GM18873 (cell line): ENCODE results near the gene CDK5R2.

ENCODE experiments used
- ATAC-seq: cut with Tn5 transposase; IDR thresholded peaks from one replicate; pipeline ENCODE4 v1.9.1; 2021; ENCODE audit warnings: mild to moderate bottlenecking, moderate library complexity, moderate number of reproducible peaks; ENCODE audit not compliant: unreplicated experiment, low FRiP score

CDK5R2 gene

DNA sequence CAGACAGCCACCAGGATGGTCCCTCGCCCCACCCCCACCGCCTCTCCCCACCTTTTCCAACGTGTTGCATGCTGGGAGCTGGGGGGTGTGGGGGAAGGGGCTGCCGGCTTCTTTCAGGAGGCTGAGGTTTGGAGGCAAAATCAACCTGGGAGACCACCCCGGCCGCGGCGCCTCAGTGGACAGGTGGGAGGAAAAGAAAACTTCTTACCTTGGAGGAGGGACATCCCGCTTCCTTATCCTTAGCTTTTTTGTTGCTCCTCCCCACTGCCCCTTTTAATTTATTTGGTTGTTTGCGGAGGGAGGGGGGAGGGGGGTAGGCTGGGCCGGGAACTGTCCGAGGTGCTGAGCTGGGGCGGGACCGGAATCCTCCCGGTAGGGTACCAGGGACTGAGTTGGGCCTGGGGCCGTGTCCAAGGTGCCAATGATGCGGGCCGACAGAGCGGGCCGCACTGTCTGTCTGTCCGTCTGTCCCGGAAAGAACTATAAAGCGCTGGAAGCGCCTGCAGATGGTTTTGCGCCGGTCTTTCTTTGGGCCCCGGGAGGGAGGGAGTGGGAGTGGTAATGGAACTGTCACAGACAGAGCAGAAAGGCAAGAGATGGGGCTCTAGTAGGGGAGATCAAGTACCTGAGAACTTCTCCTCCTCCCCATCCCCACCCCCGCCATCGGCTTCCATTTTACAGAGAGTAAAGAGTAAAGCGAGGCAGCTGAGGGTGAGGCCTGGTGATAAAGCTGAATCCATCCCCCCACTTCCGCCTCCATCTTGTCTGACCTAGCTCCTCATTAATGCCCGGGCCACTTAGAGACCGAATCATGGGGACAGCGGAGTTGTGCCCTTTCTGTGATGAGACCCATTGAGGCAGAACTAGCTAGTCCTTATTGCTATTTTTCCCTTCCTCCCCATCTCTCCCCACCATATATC lies 2.4 kb downstream of the CDK5R2 start:
- no peak for ATAC-seq

DNA sequence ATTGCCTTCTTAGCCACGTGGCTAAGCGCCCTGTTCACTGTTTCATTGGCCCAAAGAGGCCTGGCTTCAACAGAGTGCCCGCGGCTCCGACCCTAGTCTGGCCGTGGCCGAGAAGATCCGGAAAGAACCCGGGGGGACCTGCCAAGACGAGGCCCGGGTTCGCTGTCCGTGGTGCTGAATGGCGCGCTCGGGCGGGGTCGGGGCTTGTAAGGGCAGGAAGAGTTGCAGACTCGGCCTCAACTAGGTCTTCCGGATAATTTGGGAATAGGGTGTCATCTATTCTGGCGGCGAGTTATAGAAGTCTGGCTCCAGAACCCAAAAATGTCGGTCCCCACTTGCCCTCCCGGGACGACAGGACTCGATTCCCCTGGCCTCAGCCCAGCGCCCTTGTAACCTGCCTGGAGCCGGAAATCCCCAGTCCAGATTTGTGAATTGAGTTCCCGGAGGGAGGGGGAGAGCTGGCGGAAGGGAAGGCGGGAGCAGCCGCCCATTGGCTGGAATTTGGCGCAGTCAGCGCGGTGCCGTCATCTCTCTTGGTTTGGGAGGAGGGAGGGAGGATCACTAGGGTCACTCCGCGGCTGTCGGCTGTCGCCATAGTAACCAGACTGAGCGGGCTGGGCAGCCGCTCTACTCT lies 3.5 kb downstream of the CDK5R2 start:
- ATAC-seq, result no peak

DNA sequence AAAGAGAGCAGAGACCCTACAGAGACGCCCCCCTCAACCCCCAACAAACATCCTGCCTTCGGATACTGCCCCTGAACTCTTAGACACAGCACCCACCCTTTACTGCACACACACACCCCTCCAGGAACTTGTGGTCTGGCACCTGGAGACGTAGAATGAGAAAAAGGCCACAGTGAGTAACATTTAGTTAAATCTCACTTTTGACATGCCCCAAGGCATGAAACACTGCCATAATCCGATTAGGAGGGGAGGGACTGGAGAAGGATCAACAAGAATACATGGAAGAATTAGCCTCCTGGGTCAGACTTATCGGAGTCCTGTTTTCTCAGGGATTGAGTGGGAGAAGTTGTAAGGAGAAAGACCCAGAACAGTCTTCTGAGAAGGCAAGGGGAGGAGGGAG lies 4.1 kb downstream of the CDK5R2 start:
- no peak for ATAC-seq

DNA sequence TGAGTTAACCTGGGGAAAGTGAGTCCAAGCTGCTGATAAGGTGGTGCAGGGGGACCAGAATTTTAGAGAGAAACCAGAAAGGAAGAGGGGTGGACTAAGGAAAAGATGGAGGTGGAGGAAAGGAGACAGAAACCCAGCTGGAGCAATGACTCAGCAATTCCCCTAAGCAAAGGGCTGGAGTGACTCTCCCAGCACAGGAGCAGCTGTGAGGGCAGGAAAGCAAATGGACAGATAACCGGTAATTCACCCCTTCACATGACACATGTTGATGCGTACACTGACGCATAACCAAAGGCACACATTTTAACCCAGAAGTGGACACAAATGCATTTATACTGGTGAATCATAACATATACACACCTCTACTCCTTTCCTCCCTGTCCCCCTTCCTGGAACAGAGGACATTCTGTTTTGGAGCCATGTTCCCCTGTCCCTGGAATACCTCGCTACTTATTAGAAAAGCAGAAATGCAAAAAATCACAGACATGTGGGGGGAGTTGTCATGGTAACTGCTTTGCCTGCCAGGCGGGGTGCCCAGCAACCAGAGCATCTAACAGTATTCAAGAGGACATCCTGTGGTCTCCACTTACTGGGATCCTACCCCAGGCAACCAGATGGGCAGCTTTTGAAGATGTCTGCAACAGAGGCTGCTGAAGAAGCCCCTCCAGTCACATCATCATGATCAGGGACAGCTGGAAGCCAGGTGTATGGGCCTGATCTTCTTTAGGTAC lies 4.7 kb downstream of the CDK5R2 start:
- no peak for ATAC-seq

DNA sequence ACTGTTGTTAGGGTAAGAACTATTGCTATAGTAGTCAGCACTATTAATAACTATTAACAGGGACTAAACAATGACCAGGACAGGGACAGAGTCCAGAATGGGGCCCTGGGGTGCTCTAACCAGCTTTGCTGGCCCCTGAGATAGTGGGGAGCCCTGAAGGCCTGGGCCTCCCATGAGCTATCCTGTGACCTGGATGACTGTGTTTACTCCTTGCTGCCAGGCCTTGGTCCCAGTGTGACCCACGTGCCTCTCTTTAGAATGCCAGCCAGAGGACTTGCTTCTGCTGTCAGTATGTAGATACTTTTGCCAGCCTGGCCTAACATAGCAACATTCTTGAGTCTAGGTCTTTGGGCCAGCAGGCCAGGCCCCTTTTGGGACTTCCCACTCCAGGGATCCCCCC lies 11.4 kb downstream of the CDK5R2 start:
- ATAC-seq, result no peak

DNA sequence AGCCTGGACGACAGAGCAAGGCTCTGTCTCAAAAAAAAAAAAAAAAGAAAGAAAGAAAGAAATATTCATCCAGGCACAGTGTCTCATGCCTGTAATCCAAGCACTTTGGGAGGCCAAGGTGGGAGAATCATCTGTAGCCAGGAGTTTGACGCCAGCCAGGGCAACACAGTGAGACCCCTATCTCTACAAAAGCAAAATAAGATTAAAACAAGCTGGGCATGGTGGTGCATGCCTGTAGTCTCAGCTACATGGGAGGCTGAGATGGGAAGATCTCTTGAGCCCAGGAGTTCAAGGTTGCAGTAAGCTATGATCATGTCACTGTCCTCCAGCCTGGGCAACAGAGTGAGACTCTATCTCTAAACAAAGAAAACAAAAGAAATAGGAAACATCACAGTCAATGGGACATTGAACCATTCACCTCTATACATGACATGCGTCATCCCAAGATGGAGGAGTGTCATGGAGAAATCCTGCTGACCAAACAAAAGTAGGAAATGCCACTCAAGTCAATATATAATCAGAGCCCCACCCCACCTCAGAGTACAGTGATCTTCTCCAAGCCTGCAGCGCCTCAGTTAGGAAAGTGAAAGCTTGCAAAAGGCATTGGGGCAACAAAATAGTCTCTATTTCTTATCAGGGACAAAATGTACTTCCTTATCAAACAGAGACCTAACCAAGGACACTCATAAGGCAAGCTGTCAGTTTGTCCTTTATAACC lies 15.8 kb downstream of the CDK5R2 start:
- ATAC-seq, result no peak

DNA sequence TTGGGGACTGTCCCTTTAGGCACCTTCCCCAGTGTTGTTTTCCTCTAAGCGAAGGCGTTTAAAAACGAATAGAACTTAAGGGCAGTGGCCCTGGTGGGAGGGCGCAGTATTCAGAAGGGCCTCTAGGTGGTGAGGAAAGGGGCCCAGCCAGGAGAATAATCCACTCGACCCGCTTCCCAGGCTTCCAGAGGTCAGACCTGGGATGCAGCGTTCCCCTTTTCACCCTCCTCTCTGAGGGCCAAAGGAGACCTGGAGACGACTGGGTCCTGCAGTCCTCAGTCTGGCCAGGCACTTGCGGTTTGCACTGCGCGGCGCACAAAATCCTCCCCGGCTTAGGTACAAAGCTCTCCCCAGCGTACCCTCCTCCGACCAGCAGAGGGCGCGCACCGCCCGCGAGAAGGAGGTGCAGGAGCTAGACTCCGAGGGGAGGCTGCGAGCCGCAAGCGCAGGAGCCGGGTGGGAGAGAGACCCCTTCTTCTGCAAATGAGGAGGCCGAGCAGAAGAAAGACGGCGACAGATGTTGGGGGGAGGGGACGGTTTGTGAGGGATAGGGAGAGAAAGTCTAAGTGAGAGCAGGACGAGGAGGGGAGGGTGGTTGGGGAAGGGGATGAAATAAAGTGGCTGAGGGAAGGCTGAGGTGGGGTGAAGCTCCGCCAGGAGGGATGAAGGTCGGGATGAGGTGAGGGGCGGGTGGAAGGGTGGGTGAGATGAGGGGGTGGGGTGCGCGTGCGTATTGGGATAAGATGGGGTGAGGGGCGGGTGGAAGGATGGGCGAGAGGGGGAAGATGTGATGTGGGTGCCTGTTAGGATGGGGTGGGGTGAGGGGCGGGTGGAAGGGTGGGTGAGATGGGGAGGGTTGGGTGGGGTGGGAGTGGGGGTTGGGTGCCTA lies 20.6 kb downstream of the CDK5R2 start:
- ATAC-seq, result peak; percentile 71

DNA sequence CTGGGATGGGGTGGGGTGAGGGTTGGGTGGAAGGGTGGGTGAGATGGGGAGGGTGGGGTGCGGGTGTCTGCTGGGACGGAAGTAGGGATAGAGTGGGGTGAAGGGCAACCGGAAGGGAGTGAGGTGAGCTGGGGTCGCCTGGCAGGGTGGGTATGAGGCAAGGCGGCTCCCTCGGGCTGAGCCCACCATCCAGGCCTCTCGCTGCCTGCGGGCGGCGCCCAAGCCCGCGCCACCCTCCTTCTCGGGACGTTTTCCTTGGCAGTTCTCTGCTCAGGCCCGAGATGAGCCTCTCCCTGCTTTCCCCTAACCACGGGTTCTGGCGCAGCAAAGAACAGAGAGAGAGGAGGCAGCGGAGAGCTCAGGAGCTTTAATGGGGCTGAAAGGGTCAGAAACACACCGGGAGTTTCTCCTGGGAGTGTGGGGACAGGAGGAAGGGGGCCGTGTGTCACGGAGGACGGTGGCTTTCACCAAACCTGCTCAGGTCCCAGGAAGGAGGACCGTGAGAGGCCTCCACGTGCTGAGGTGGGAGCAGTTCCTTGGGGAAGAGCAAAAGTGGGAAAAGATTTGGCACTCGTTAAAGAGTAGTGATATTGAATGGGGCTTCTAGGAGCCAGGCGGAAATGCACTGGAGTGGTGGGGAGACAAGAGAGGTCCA lies 21.4 kb downstream of the CDK5R2 start:
- no peak for ATAC-seq

DNA sequence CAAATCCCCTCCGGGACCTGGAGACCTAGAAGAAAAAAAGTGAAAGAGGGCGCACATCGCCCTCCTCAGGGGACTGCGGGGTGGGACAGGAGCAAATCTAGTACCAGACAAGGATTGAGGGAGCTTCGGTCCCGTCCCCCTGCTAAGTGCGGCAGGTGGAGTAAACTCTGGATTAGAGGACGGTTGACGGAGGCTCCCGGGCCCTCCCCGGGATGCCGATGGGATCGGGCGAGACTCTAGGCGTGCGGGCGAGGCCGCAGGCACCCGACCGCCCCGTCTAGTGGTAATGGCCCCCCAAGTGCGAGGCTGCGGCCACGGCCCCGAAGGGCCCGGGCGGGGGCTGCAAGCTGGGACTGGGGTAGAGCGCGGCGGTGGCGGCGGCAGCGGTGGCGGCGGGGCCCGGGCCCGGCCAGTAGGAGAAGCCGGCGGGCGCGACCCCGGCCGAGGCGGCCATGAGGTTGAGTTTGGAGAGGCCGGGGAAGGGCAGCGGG lies 22.0 kb downstream of the CDK5R2 start:
- ATAC-seq, result no peak

DNA sequence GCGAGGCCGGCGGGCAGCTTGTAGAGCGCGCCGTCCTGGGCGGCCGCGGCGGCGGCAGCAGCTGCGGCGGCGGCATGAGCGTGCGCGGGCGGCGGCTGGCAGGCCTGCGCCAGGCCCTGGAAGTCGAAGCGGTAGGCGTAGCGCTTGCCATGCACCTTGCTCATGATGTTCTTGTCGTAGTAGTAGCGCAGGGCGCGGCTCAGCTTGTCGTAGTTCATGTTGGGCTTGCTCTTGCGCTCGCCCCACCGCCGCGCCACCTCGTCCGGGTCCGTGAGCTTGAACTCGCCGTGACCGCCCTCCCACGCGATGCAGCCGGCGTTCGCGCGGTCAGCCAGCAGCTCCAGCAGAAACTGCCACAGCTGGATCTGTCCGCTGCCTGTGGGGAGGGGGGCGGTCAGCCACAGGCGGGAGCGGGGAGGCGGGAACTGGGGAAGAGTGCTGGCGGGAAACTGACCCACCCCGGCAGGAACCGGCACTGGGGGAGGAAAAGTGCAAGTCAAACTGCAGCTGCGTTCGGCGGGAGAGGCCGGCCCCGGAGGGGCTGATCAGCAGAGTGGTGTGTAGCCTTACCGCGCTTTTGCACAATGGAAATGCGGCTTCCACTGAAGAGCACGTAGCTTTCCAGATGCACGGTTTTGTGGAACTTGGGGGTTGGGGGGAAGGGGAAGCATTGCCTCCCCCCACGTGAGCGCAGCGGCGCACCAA lies 22.6 kb downstream of the CDK5R2 start:
- no peak for ATAC-seq

DNA sequence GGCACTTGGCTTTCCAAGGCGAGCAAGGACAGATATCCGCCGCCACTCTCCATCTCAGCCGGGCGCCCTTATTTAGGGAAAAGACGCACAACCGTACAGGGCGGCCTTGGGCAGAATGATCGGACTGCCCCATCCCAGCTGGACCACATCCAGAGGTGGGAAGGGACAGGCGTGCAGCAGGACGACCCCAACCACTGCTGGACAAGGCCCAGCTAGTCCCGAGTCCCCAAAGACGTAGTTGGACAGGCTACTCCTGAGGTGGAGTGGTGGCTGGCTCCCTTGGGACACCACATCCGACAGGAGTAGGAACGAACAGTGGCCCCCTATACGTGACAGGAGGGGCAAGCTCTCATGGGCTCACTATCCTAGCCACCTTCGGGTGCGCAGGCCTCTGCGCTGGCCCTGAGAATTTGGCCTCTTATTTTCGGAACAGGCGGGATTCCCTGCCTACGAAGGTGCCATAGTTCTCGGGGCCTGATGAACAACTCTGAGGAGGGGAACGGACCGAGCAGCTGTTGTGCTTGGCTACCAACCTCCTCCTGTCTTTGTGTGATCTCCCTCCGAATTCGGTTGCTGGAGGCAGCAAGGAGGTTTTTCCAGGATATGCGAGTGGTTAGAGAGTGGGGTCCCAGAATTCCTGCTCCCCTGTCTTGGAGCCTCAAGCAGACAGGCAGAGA lies 23.3 kb downstream of the CDK5R2 start:
- no peak for ATAC-seq

DNA sequence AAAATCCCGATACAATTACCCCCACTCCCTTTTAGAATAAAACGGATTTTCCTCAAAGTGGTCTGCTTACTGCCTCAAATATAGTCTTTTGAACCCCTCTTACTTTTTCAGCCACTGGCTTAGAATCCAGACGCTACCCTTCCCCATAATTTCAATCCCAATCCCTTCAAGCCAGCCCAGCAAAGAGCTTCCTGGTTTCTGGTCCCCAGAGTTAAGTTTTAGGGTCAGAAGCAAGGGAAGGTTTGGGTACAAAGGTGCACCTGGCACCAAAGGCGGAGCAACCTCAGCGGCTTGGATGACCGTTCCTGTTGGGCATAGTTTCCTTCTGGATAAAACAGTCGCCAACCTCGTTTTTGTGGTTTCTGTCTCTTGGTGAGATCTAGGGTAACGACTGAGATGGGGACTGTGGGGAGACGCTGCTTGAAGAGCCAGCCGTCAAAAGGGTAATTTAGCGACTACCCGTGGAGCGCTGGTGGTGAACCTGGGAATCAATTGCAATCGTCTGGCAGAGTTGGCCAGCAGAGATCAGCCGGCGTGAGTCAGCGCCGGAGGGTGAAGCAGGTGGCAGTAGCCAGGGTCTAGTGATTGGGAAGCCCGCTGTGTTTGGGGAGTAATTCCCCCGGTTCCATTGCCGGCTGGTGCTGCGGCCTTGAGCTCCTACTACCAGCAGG lies 23.9 kb downstream of the CDK5R2 start:
- ATAC-seq, result no peak

DNA sequence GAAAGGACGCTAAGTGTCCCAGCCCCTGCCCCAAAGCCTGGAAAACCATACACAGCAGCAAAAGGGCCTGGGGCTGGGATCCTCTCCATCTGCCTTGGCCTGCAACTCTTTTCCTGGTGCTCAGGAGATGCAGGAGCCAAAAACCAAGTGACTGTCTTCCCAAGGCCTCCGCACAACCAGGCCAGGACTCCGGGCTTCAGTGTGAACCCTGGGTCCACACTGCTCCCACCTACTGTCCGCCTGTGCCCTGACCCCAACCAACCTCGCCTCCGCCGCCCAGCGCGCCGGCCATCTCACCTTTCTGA lies 24.4 kb downstream of the CDK5R2 start:
- no peak for ATAC-seq

DNA sequence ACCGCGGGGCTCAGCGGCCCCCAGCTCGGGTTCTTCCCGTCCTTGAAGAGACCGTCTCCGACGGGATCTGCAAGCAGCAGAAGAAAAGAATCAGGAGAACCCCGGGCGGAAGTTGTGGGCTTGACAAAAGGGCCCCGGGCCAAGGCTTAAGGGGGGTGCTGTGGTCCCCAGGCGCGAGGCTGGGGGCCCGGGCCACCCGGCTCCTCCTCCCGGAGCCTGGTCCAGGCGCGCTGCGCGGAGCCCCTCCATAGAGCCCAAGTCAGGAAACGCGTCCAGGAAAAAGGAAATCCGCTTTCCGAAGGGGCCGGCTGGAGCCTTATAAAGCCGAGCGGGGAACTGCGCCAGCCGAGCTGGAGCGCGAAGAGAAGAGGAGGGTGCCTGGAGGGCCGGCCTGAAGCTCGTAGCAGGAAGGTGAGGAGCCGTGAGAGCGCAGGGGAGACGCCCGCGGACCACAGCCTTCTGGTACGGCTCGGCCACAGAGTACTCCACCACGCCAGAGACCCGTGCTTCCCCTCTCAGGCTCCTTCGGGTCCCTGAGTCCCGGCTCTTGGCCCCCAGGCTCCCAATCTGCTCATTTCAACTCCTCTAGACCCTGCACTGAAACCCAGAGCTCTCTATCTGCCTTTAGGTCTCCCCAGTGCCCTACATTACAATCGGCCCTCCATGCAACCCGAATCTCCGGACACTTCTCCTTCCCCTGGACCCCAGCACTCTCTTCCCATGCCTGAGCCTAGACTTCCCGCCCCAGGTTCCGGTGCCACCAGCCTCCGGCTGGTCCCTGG lies 25.0 kb downstream of the CDK5R2 start:
- ATAC-seq, result no peak

DNA sequence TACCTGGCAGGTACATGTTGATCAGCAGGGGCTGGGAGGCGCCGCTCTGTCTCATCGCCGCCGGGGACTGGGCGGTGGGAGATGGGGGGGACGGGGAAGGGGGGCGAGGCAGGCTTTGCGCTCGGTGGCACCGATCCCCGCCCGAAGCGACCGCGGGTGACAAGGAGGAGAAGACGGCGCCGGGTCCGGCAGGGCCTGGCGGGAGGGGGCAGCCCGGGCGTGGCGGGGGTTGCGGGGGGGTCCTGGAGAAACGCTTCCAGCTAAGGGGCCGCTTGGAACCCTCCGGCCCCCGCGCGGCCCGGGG lies 25.5 kb downstream of the CDK5R2 start, which contains the start of gene FEV:
TSS of gene FEV (minus strand) at position 164 of the 304 bp plus-strand sequence. CDS start at position 55, 109 bp downstream.
- ATAC-seq, result no peak

DNA sequence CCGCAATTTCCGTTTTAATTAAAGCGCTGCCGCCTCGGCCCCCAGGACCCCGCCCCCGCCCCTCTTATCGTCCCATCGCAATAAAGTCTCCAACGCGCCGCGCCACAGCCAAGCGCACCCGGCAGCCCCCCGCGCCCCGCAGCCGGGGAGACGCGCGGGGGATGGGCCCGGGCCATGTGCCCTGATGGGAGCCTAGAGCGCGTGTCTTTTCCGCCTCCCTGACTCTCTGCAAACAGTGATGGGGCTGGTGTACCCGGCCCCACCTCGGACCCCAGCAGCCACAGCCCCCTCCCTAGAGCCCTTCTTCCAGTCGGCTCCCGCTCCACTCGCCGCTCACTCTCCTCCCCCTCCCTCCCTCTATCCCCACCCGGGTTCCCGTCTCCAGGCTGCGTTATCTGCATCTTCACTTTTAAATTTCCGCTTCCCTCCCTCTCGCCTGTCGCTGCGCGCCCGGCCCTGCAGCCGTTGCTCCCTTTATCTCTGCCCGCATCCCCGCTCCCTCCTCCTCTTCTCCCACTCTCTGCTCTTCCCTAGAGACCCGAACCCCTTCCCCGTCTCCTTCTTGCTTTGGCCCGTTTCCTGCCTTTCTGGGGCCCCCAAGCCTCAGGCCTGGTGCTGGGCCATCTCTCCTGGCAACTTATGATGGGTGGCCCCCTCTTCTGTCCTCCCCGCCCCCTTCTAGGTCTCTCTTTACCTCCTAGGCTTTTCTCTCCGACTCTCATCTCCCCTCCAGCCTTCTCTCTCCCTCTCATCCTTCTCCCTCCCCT lies 26.0 kb downstream of the CDK5R2 start:
- no peak for ATAC-seq
